Stomach (tissue), 4 donors: ENCODE measurements around the gene MOCS1.

Source experiments
- CTCF ChIP-seq, 7 experiments: fragments of 450-650 bp in 4 of 7; fragments of 200-600 bp in 3 of 7; sonication (generic) in 3 of 7; IDR thresholded peaks; one replicate each; pipeline ENCODE4 v1.5.1; 2016 to 2019; ENCODE audit warnings: antibody characterized with exemption in 7 of 7, control low read depth in 2 of 7, mild to moderate bottlenecking in 1 of 7
- POLR2A ChIP-seq, 4 donors: fragments of 450-650 bp; IDR thresholded peaks; one replicate each; pipeline ENCODE4 v1.6.1; 2016; ENCODE audit warnings: antibody characterized with exemption in 4 of 4, control low read depth in 2 of 4, mild to moderate bottlenecking in 1 of 4, moderate library complexity in 1 of 4
- POLR2AphosphoS5 ChIP-seq, 3 donors: sonication (generic); formaldehyde crosslinking; IDR thresholded peaks; one replicate each; pipeline ENCODE4 v1.6.1; 2016; ENCODE audit warnings: antibody characterized with exemption in 3 of 3

DNA sequence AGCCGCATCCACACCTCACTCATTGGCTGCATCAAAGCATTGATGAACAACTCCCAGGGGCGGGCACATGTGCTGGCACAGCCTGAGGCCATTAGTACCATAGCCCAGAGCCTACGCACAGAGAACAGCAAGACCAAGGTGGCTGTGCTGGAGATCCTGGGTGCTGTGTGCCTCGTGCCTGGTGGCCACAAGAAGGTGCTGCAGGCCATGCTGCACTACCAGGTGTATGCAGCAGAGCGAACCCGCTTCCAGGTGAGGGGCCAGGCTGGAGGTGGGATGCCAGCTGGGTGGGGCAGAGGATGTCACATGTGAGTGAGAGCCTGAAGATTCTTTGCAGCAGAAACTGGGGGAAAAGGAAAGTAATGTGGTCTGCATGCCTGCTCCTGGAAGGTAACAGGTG, 66.7 kb downstream of the MOCS1 start:
- TF ChIP-seq CTCF (IDR thresholded peaks at IDR 0.05) (no peak), POLR2A (IDR thresholded peaks at IDR 0.05) (no peak), POLR2AphosphoS5 (IDR thresholded peaks at IDR 0.05) (no peak)
